ENCODE measurements around the gene NMT1.

Gene NMT1

GRCh38 chr17:45150911-45151809 is 90.0 kb downstream of the NMT1 start (continued):
- peak; percentile 8; the same call in 1 of the 2 replicates for TF ChIP-seq ZEB2 (tag by site-specific recombination; IDR thresholded peaks at IDR 0.05)
- TF ChIP-seq ZNF514 (tag by site-specific recombination; IDR thresholded peaks at IDR 0.05) = no peak
- TF ChIP-seq ZNF670 (tag by site-specific recombination; IDR thresholded peaks at IDR 0.05; ENCODE audit: low read depth) = no peak
- no peak for TF ChIP-seq ZNF488 (tag by site-specific recombination; IDR thresholded peaks at IDR 0.05)
- no peak for TF ChIP-seq ZIC2 (tag by site-specific recombination; IDR thresholded peaks at IDR 0.05)
- TF ChIP-seq ZNF777 (tag by site-specific recombination; IDR thresholded peaks at IDR 0.05; ENCODE audit: borderline replicate concordance) = no peak
- 0 out of 2 replicates have a peak, but pooled peaks have one; percentile 31 for TF ChIP-seq ZNF843 (tag by site-specific recombination; IDR thresholded peaks at IDR 0.05)
- TF ChIP-seq ZNF704 (tag by site-specific recombination; IDR thresholded peaks at IDR 0.05) = no peak
- no peak for TF ChIP-seq ZNF621 (tag by site-specific recombination; IDR thresholded peaks at IDR 0.05)
- no peak for TF ChIP-seq ZBTB7A (tag by site-specific recombination; IDR thresholded peaks at IDR 0.05; ENCODE audit: low read depth)
- TF ChIP-seq ZBTB20 (tag by site-specific recombination; IDR thresholded peaks at IDR 0.05) = no peak; the same call in none of the 2 replicates
- TF ChIP-seq ZNF791 (tag by site-specific recombination; IDR thresholded peaks at IDR 0.05) = no peak
- no peak for TF ChIP-seq ZNF792 (tag by site-specific recombination; IDR thresholded peaks at IDR 0.05)
- no peak for TF ChIP-seq ZNF18 (tag by site-specific recombination; IDR thresholded peaks at IDR 0.05)
- no peak for TF ChIP-seq ZNF426 (tag by site-specific recombination; IDR thresholded peaks at IDR 0.05)
- TF ChIP-seq ZNF350 (tag by site-specific recombination; IDR thresholded peaks at IDR 0.05) = no peak
- TF ChIP-seq ZNF335 (tag by site-specific recombination; conservative IDR thresholded peaks at IDR 0.05) = no peak
- no peak for TF ChIP-seq ZBTB10 (tag by site-specific recombination; IDR thresholded peaks at IDR 0.05)
- no peak for TF ChIP-seq ZNF311 (tag by site-specific recombination; IDR thresholded peaks at IDR 0.05; ENCODE audit: borderline replicate concordance)
- no peak for TF ChIP-seq MYNN (tag by site-specific recombination; IDR thresholded peaks at IDR 0.05; ENCODE audit: borderline replicate concordance)
- no peak for TF ChIP-seq ZNF510 (tag by site-specific recombination; IDR thresholded peaks at IDR 0.05; ENCODE audit: insufficient replicate concordance)
- TF ChIP-seq KLF10 (tag by site-specific recombination; IDR thresholded peaks at IDR 0.05) = no peak; the same call in 1 of the 2 replicates
- no peak for TF ChIP-seq KLF9 (tag by site-specific recombination; IDR thresholded peaks at IDR 0.05; ENCODE audit: low read depth)
- TF ChIP-seq ZNF560 (tag by site-specific recombination; IDR thresholded peaks at IDR 0.05; ENCODE audit: borderline replicate concordance) = no peak
- TF ChIP-seq ZNF341 (tag by site-specific recombination; IDR thresholded peaks at IDR 0.05; ENCODE audit: low read depth) = no peak
- TF ChIP-seq ELK4 (IDR thresholded peaks at IDR 0.05; ENCODE audit: borderline replicate concordance, low read depth, low read length) = no peak
- TF ChIP-seq IKZF3 (tag by site-specific recombination; IDR thresholded peaks at IDR 0.05) = no peak
- no peak for TF ChIP-seq ZNF184 (tag by site-specific recombination; IDR thresholded peaks at IDR 0.05)
- no peak for TF ChIP-seq SP3 (tag by site-specific recombination; IDR thresholded peaks at IDR 0.05)
- no peak for TF ChIP-seq ZNF433 (tag by site-specific recombination; IDR thresholded peaks at IDR 0.05; ENCODE audit: low read depth)
- TF ChIP-seq ZNF292 (tag by site-specific recombination; IDR thresholded peaks at IDR 0.05; ENCODE audit: borderline replicate concordance, low read depth) = no peak

All from HEK293 (cell line).